Activated T-helper 1 cell treated with Interleukin-2 at 50 U/mL for 16 hours (primary cell): Measurements from ENCODE around the gene GRK1.

Source experiments
- DNase-seq: peaks from one replicate; pipeline ENCODE4 v3.0.0-alpha.2; 2020; ENCODE audit warnings: low read depth

GRK1 gene

GRCh38 chr13:113665597-113666328 lies 1.3 kb upstream of the GRK1 start:
- no peak for DNase-seq

GRCh38 chr13:113666329-113666670 lies 719 bp upstream of the GRK1 start:
- DNase-seq, result no peak

- DNase-seq, result no peak
These were observed 912 bp downstream of the GRK1 start for GRCh38 chr13:113667771-113668490.

GRCh38 chr13:113668491-113668971 lies 1.5 kb downstream of the GRK1 start:
- no peak for DNase-seq

GRCh38 chr13:113669231-113669754 lies 2.3 kb downstream of the GRK1 start:
- no peak for DNase-seq

- no peak for DNase-seq
These were observed 2.8 kb downstream of the GRK1 start for GRCh38 chr13:113669755-113670341.

- no peak for DNase-seq
These were observed 3.5 kb downstream of the GRK1 start for GRCh38 chr13:113670541-113670940.

GRCh38 chr13:113671066-113672001 lies 4.3 kb downstream of the GRK1 start:
- DNase-seq, result no peak

- DNase-seq, result no peak
These were observed 5.1 kb downstream of the GRK1 start for GRCh38 chr13:113672002-113672651.

GRCh38 chr13:113722921-113723320 lies 55.9 kb downstream of the GRK1 start:
- DNase-seq, result no peak

- no peak for DNase-seq
These were observed 56.5 kb downstream of the GRK1 start for GRCh38 chr13:113723410-113724015.

GRCh38 chr13:113724016-113724758 lies 57.2 kb downstream of the GRK1 start:
- no peak for DNase-seq

GRCh38 chr13:113724780-113725315 lies 57.8 kb downstream of the GRK1 start:
- peak; percentile 79 for DNase-seq

GRCh38 chr13:113725329-113726105 lies 58.5 kb downstream of the GRK1 start:
- DNase-seq, result peak; percentile 57

- peak; percentile 19 for DNase-seq
These were observed 59.2 kb downstream of the GRK1 start for GRCh38 chr13:113726106-113726821.

GRCh38 chr13:113726961-113727411 lies 60.0 kb downstream of the GRK1 start:
- DNase-seq, result no peak

- no peak for DNase-seq
These were observed 61.6 kb downstream of the GRK1 start for GRCh38 chr13:113728571-113729054.
